GM12865 (cell line): ENCODE results near the gene KIAA0319L.

Experiments used
- DNase-seq: peaks from one replicate; pipeline ENCODE4 v3.0.0; 2010; ENCODE audit warnings: low read depth
- H3K4me3 ChIP-seq: 2 replicates; pipeline ENCODE4 v1.5.1; 2011; ENCODE audit warnings: mild to moderate bottlenecking, low read depth, low read length, control low read depth
- CTCF ChIP-seq: IDR thresholded peaks from 2 replicates; pipeline ENCODE4 v1.5.1; 2011; ENCODE audit warnings: low read length, control low read depth, low read depth, inconsistent platforms; ENCODE audit not compliant: insufficient read depth; ENCODE audit errors: missing control alignments

KIAA0319L gene

GRCh38 chr1:35533586-35533985 is 23.6 kb downstream of the KIAA0319L start:
- no peak overlapping the region for H3K4me3 ChIP-seq
- no peak for TF ChIP-seq CTCF
- DNase-seq: no peak

- no peak for DNase-seq
- no peak for TF ChIP-seq CTCF
- H3K4me3 ChIP-seq: no peak overlapping the region
Measured at GRCh38 chr1:35532497-35533223, 24.5 kb downstream of the KIAA0319L start.

GRCh38 chr1:35531368-35531767 is 25.8 kb downstream of the KIAA0319L start:
- no peak for DNase-seq
- no peak overlapping the region for H3K4me3 ChIP-seq
- no peak for TF ChIP-seq CTCF

GRCh38 chr1:35530946-35531345 is 26.3 kb downstream of the KIAA0319L start:
- DNase-seq: no peak
- TF ChIP-seq CTCF: no peak
- H3K4me3 ChIP-seq: no peak overlapping the region

- H3K4me3 ChIP-seq: no peak overlapping the region
- no peak for TF ChIP-seq CTCF
- no peak for DNase-seq
Measured at GRCh38 chr1:35530168-35530567, 27.0 kb downstream of the KIAA0319L start.

- DNase-seq: no peak
- TF ChIP-seq CTCF: no peak
- H3K4me3 ChIP-seq: no peak overlapping the region
Measured at GRCh38 chr1:35524106-35524505, 33.1 kb downstream of the KIAA0319L start.

GRCh38 chr1:35519432-35519831 is 37.8 kb downstream of the KIAA0319L start:
- no peak for DNase-seq
- TF ChIP-seq CTCF: no peak

More at GRCh38 chr1:35519432-35519831, 37.8 kb downstream of the KIAA0319L start:
- H3K4me3 ChIP-seq: no peak overlapping the region
